Psoas muscle (tissue), 8 donors: Measurements from ENCODE around the gene RFT1. TPM values are rescaled to one million over a fixed set of nuclear protein-coding genes. Genes with fewer than 3 reads are reported as not detected.

Experiments
- ATAC-seq, 4 donors: fragments of 200-7000 bp; cut with Tn5 transposase; one replicate each; pipeline ENCODE4 v1.9.1; 2020; ENCODE audit warnings: moderate library complexity in 3 of 4, mild to moderate bottlenecking in 2 of 4
- DNase-seq, 2 donors: peaks; one replicate each; pipeline ENCODE4 v3.0.0-alpha.2; 2020
- H3K27ac ChIP-seq: fragments of 200-600 bp; one replicate; pipeline ENCODE4 v1.8.0; 2022
- H3K27me3 ChIP-seq, 3 donors: fragments of 200-600 bp in 1 of 3; one replicate each; pipeline versions ENCODE4 v1.6.1 to v1.8.0; 2013 to 2022; ENCODE audit warnings: low read length in 2 of 3, mild to moderate bottlenecking in 2 of 3, moderate library complexity in 1 of 3; ENCODE audit not compliant: insufficient read depth in 3 of 3
- H3K36me3 ChIP-seq, 2 donors: fragments of 200-600 bp in 1 of 2; one replicate each; pipeline versions ENCODE4 v1.6.1 to v1.8.0; 2013 to 2022; ENCODE audit warnings: low read depth in 1 of 2, mild to moderate bottlenecking in 1 of 2, moderate library complexity in 1 of 2; ENCODE audit not compliant: insufficient read depth in 1 of 2
- H3K4me1 ChIP-seq: fragments of 200-600 bp; one replicate; pipeline ENCODE4 v1.8.0; 2022
- H3K4me3 ChIP-seq: fragments of 200-600 bp; one replicate; pipeline ENCODE4 v1.8.0; 2022; ENCODE audit warnings: mild to moderate bottlenecking
- H3K9me3 ChIP-seq: fragments of 200-600 bp; one replicate; pipeline ENCODE4 v1.8.0; 2022
- WGBS, 3 donors: extraction: QIAGEN DNeasy Blood & Tissue Kit; methylation state at CpG; one replicate each; pipeline versions ENCODE4 v1.1.6 to v1.1.7; 2013; 5-methylcytosine and 5-hydroxymethylcytosine counted together
- intact Hi-C, 2 donors: fragments of 100-400 bp; cut with DNase I; formaldehyde crosslinking; loops; one replicate each; pipeline versions ENCODE4 v1.11.0 to v1.14.2; 2022
- polyA plus RNA-seq, 3 donors: library from polyadenylated mRNA; stranded (reverse); fragments of 200-250 nt; gene quantifications; one replicate each; pipeline ENCODE4 v1.2.3, GENCODE V29; 2013
- total RNA-seq, 4 donors: library from RNA; stranded (reverse); fragmentation: NEBNext Ultra II Directional in 2 of 4; extraction: Animal tissue kit (Norgen Biotek cat#: 25700) in 2 of 4; gene quantifications; one replicate each; pipeline versions ENCODE4 v1.2.1 to v1.2.4, GENCODE V29; 2021 to 2023
- TF ChIP-seq, protein P1 (sequence below): fragments of 200-600 bp; IDR thresholded peaks from one replicate; pipeline ENCODE4 v1.8.0; 2022; ENCODE audit warnings: antibody characterized with exemption
- donor health status: healthy with polysubstance abuse.
- donor health status: DM: no; HTN: no; CAD: no; lungs with moderate emphysema.
- donor health status: Bipolar disorder and iron deficiency.
- donor health status: healthy.
- donor health status: DM: yes; HTN: yes; CAD: no.
- donor health status: DM: no; HTN: no; CAD: no.
- donor health status: DM: no; HTN: no; CAD: no.
- donor health status: DM: yes; HTN: yes; CAD: no.

RFT1 gene
- total and polyA plus RNA-seq, 7 donors = 5.4 to 13.2 (median 6.9) TPM

DNA sequence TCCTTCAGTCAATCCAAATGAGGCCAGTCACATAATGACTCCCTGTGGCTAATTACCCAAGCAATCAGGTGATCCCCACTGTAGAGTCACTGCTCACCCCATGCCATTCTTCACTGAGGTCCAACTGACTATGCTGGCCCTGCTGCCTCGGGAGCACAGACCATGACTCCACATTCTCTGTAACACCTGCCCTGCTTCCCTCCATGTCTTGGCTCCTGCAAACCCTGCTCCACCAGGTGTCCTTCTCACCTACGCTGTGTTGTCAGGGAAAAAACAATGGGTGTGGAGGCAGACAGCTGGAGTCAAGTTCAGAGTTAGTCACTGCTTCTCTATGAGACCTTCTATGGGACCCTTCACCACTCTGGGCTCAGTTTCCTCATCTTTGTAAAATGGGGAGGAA lies 78.3 kb downstream of the RFT1 start:
- intact Hi-C loops = no loop called here
- no peaks in the 10 kb centered on the region for H3K36me3 ChIP-seq
- no peak overlapping the region for H3K4me3 ChIP-seq
- DNase-seq (no peak), ATAC-seq (no peak)
- H3K27me3 ChIP-seq = no peaks in the 10 kb centered on the region
- H3K4me1 ChIP-seq = no peaks in the 10 kb centered on the region
- 88 to 93% (median 91%) methylated on average over 2 of the region's 2 CpGs for WGBS, 3 donors
- TF ChIP-seq, protein P1, sequence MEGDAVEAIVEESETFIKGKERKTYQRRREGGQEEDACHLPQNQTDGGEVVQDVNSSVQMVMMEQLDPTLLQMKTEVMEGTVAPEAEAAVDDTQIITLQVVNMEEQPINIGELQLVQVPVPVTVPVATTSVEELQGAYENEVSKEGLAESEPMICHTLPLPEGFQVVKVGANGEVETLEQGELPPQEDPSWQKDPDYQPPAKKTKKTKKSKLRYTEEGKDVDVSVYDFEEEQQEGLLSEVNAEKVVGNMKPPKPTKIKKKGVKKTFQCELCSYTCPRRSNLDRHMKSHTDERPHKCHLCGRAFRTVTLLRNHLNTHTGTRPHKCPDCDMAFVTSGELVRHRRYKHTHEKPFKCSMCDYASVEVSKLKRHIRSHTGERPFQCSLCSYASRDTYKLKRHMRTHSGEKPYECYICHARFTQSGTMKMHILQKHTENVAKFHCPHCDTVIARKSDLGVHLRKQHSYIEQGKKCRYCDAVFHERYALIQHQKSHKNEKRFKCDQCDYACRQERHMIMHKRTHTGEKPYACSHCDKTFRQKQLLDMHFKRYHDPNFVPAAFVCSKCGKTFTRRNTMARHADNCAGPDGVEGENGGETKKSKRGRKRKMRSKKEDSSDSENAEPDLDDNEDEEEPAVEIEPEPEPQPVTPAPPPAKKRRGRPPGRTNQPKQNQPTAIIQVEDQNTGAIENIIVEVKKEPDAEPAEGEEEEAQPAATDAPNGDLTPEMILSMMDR = no peak
- H3K27ac ChIP-seq = no peak overlapping the region
- no peaks in the 10 kb centered on the region for H3K9me3 ChIP-seq

DNA sequence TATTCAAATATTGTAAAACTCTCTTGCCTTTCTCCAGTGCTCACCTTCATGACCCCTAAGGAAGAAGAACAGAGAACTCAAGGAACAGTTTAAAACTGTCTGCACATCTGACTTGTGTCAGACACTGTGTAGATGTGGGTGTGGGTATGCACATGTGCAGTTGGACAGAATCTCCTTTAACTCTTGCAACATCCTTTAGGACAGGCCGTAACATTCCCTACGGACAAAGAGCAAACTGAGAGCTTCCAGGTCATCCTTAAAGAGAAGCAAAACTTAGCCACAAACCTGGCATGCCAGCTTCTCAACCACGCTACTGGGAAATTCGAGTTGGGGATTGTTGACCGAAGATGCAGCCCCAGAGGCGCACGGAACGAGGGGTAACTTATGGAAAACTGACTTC lies 80.2 kb downstream of the RFT1 start:
- TF ChIP-seq, protein P1 = no peak
- intact Hi-C loops = loop anchor here in 1 of 2 donors (5.0 kb wide), 1 partner anchor 73 kb away; no protein-coding TSS in a partner anchor
- H3K36me3 ChIP-seq = no peaks in the 10 kb centered on the region
- no peak overlapping the region for H3K27ac ChIP-seq
- H3K9me3 ChIP-seq = no peaks in the 10 kb centered on the region
- WGBS, 3 donors = 74 to 80% (median 75%) methylated on average over 8 of the region's 8 CpGs
- no peaks in the 10 kb centered on the region for H3K27me3 ChIP-seq
- no peak overlapping the region for H3K4me3 ChIP-seq
- DNase-seq = no peak
- ATAC-seq = no peak
- no peaks in the 10 kb centered on the region for H3K4me1 ChIP-seq

DNA sequence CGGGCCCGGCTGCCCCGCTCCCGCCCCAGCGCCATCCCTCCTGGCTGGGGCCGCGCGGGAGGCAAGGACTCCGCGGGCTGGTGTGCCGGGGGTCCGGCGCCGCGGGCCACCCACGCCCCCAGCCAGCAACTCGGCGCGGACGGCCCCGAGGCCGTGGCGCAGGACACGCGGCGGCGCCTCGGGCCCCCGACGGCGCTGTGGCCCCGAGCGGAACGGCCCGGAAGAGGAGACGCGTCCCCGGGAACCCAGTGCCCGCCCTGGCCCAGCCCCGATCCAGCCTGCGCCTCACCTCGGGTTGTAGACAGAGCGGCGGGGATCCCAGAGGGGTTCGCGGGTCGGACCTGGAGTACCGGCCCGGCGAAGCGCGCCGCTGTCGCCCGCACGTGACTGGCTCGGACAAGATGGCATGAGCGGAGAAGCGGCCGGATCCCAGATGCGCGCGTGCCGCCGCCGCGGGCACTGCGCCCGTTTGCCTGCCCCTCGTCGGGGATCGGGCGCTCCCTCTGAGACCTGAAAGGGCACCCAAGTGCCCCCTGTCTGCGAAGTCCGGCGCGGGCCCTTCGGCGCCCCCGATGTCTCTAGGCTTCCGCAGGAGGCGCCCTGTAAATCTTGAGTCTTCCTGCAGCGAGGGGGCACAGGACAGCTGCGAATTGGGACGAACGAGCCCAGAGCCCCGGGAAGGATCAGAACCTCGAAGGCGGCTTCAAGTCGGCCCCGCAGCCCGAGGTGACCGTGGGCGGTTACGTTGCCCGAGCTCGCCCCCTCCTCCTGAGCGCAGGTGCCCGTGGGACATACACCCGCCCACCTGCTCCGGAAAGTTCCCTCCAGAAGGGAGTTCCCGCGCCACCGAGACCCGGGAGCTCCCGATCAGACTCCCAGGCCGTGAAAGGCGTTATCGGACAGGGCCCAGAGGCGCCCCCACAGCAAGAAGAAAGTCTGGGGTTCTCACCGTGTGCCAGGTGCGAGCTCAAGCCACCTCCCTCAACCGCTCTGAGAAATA lies 83.8 kb downstream of the RFT1 start:
- H3K9me3 ChIP-seq = no peaks in the 10 kb centered on the region
- ATAC-seq = peak; percentile 39 to 61 (median 52)
- peaks cover 19% of the 10 kb centered on the region for H3K4me1 ChIP-seq
- DNase-seq = peak; percentile 54 to 81
- H3K36me3 ChIP-seq = no peaks in the 10 kb centered on the region
- peak overlapping the region; percentile 93 for H3K27ac ChIP-seq
- intact Hi-C loops = loop anchor here in 1 of 2 donors (5.0 kb wide), 1 partner anchor 69 kb away; no protein-coding TSS in a partner anchor
- peak overlapping the region; percentile 89 for H3K4me3 ChIP-seq
- TF ChIP-seq, protein P1 = peak; percentile 34
- H3K27me3 ChIP-seq = no peaks in the 10 kb centered on the region
- 3 to 5% (median 4%) methylated on average over 81 to 113 of the region's 113 CpGs for WGBS, 3 donors

DNA sequence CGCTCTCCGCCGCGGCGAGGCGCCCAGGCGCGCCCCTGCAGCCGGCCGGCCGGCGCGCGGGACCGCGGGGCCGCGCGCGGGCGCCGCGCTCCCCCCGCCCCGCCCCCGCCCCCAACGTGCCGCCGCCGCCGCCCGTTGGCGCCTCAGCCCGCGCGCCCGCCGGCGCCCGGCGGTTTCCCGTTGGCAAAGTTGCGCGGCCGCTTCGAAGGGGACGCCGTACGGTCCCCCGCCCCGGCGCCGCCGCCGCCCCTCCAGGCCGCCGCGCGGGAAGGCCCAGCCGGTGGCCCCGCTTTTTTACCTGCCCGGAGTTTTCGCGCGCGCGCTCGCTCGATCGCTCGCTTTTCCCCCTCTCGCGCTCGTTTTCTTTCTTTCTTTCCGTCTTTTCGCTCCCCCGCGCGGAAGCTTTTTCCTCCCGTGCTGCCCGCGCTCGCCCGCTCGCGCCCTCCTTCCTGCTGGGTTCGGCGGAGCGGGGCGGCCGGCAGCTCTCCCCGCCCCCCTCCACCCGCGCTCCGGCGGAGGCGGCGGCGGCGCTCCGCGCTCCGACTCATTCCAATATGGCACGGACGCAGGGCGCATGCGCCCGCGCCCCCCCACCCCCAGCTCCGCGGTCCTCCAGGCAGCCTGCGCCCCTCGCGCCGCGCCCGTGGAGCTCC lies 84.6 kb downstream of the RFT1 start, which contains the start of gene SFMBT1:
Gene SFMBT1 (minus strand): TSS at position 556 of the 653 bp plus-strand sequence. CDS start 76,945 bp downstream, outside the sequence.
- Histone ChIP-seq H3K4me3 (peak within 1 kb of the TSS; percentile 92), H3K4me1 (peaks cover 26% of the 10 kb centered on the region), H3K36me3 (no peaks in the 10 kb centered on the region), H3K9me3 (no peaks in the 10 kb centered on the region), H3K27me3 (no peaks in the 10 kb centered on the region), H3K27ac (peak within 1 kb of the TSS; percentile 93)
- ATAC-seq = peak; percentile 69 to 80 (median 78)
- peak; percentile 72 to 86 for DNase-seq
- WGBS, 3 donors = 0 to 1% (median 0%) methylated on average over 55 to 117 of the region's 117 CpGs
- intact Hi-C loops = loop anchor here in 1 of 2 donors (5.0 kb wide), 1 partner anchor 68 kb away; no protein-coding TSS in a partner anchor
- TF ChIP-seq, protein P1 = no peak
